ENCODE data around the gene SEMA6B.

- no peak for TF ChIP-seq POLR2AphosphoS5 (IDR thresholded peaks at IDR 0.05; ENCODE audit: borderline replicate concordance, low read depth, low read length)
- TF ChIP-seq EZH2 (IDR thresholded peaks at IDR 0.05) = no peak
Measured at GRCh38 chr19:4559569-4559968, at the start of gene SEMA6B.
